Measurements from ENCODE around the gene ZNF573.
"Not testable (repeated sequence)": the region's sequence is repeated elsewhere in the genome, so short reads cannot be mapped to it uniquely, and the experiment has no call there.

The ZNF573 gene

GRCh38 chr19:37779127-37780005 lies at the start of gene ZNF573:
Gene ZNF573 (minus strand): TSS chr19:37779586. CDS start chr19:37773729, 5,857 bp downstream.
- peak; percentile 87 to 92 for DNase-seq

GRCh38 chr19:37817180-37817981 lies 38.0 kb upstream of the ZNF573 start:
- no peak for DNase-seq

GRCh38 chr19:37815611-37816010 lies 36.2 kb upstream of the ZNF573 start:
- not testable (repeated sequence) for DNase-seq

GRCh38 chr19:37813340-37813739 lies 34.0 kb upstream of the ZNF573 start:
- DNase-seq: no peak

GRCh38 chr19:37809366-37809765 lies 30.0 kb upstream of the ZNF573 start:
- no peak for DNase-seq

- no peak for DNase-seq
Measured at GRCh38 chr19:37803249-37803840, 24.0 kb upstream of the ZNF573 start.

- DNase-seq: no peak
Measured at GRCh38 chr19:37790244-37790925, 11.0 kb upstream of the ZNF573 start.

- peak in 1 of 2 donors; percentile 5 for DNase-seq
Measured at GRCh38 chr19:37778613-37779126, 716 bp downstream of the ZNF573 start.

GRCh38 chr19:37770985-37771384 lies 8.4 kb downstream of the ZNF573 start:
- DNase-seq: no peak

- DNase-seq: no peak
Measured at GRCh38 chr19:37763488-37763887, 15.9 kb downstream of the ZNF573 start.

- not testable (repeated sequence) for DNase-seq
Measured at GRCh38 chr19:37757683-37758082, 21.7 kb downstream of the ZNF573 start.

- no peak for DNase-seq
Measured at GRCh38 chr19:37738371-37738770, 41.0 kb downstream of the ZNF573 start.

- no peak for DNase-seq
Measured at GRCh38 chr19:37725181-37725580, 54.2 kb downstream of the ZNF573 start.

GRCh38 chr19:37719927-37720265 lies 59.5 kb downstream of the ZNF573 start:
- no peak for DNase-seq

GRCh38 chr19:37719111-37719926 lies 60.1 kb downstream of the ZNF573 start, which contains the start of gene ZNF607:
Gene ZNF607 (minus strand): TSS chr19:37719761. CDS start chr19:37711618, 8,143 bp downstream.
- DNase-seq: peak; percentile 77 to 85

- no peak for DNase-seq
Measured at GRCh38 chr19:37718304-37718703, 61.1 kb downstream of the ZNF573 start.

- no peak for DNase-seq
Measured at GRCh38 chr19:37716140-37716539, 63.2 kb downstream of the ZNF573 start.

GRCh38 chr19:37706052-37706605 lies 73.3 kb downstream of the ZNF573 start:
- DNase-seq: no peak

- no peak for DNase-seq
Measured at GRCh38 chr19:37699057-37699456, 80.3 kb downstream of the ZNF573 start.

GRCh38 chr19:37698216-37698615 lies 81.2 kb downstream of the ZNF573 start:
- DNase-seq: no peak

Data from inflammatory macrophage treated with lipopolysaccharide for 1 hour (primary cell).